GM23248 (cell line): ENCODE results near the gene LARP4B.

Experiments used
- EZH2 ChIP-seq: fragments of 200-600 bp; sonication (generic); IDR thresholded peaks from 2 replicates; pipeline ENCODE4 v1.6.1; 2018; ENCODE audit warnings: antibody characterized with exemption, mild to moderate bottlenecking; ENCODE audit not compliant: insufficient read depth, poor library complexity, severe bottlenecking
- EZH2phosphoT487 ChIP-seq: fragments of 200-600 bp; sonication (generic); IDR thresholded peaks from 2 replicates; pipeline ENCODE4 v1.6.1; 2018; ENCODE audit warnings: antibody characterized with exemption, moderate library complexity, mild to moderate bottlenecking, low read depth; ENCODE audit not compliant: insufficient read depth

- TF ChIP-seq EZH2 (no peak), EZH2phosphoT487 (no peak)
Measured at GRCh38 chr10:909831-910230, 21.7 kb downstream of the LARP4B start.
